SK-N-SH (cell line): ENCODE measurements around the gene GALE. TPM values are rescaled to one million over a fixed set of nuclear protein-coding genes. Genes with fewer than 3 reads are reported as not detected.

Experiments
- CTCF ChIA-PET: fragments of 300-600, 350-600 bp; formaldehyde crosslinking; extraction: SDS; loops from one replicate; lab custom pipeline; 2021; lab: Yijun Ruan, JAX
- POLR2A ChIA-PET: fragments of 350-600 bp; sonication (Branson Sonifier 250); formaldehyde crosslinking; extraction: SDS; loops from one replicate; lab custom pipeline; 2020; ENCODE audit warnings: antibody characterized with exemption, inconsistent platforms; lab: Yijun Ruan, JAX
- DNase-seq: peaks from one replicate; pipeline ENCODE4 v3.0.0; 2012
- H2AFZ ChIP-seq: fragments of 200-600 bp; sonication (generic); 2 replicates; pipeline ENCODE4 v1.8.1; 2016; ENCODE audit warnings: antibody characterized with exemption, mild to moderate bottlenecking, low read depth
- H3F3A ChIP-seq: fragments of 200-600 bp; sonication (generic); replicated peaks from 2 replicates; pipeline ENCODE3; 2016; ENCODE audit warnings: antibody characterized with exemption, mild to moderate bottlenecking; ENCODE audit not compliant: insufficient read depth
- H3K27ac ChIP-seq, 2 experiments: fragments of 200-500 bp in 1 of 2; fragments of 200-600 bp in 1 of 2; sonication (Bioruptor generic) in 1 of 2; sonication (generic), shearing (Covaris generic) in 1 of 2; 2 replicates each; pipeline versions ENCODE4 v1.5.1 to v1.6.1; 2014 to 2016; ENCODE audit warnings: low read depth in 2 of 2, inconsistent platforms in 1 of 2, low read length in 1 of 2, mild to moderate bottlenecking in 1 of 2, mixed read lengths in 1 of 2
- H3K27me3 ChIP-seq: fragments of 200-600 bp; sonication (generic), shearing (Covaris generic); 2 replicates; pipeline ENCODE4 v1.6.1; 2016; ENCODE audit warnings: mixed run types; ENCODE audit not compliant: insufficient read depth
- H3K36me3 ChIP-seq, 2 experiments: fragments of 200-500 bp in 1 of 2; fragments of 200-600 bp in 1 of 2; sonication (Bioruptor generic) in 1 of 2; sonication (generic) in 1 of 2; replicated peaks in 1 of 2; 2 replicates each; pipeline versions ENCODE3 to v1.5.1; 2014 to 2016; ENCODE audit warnings: low read length in 1 of 2, mild to moderate bottlenecking in 1 of 2; ENCODE audit not compliant: insufficient read depth in 2 of 2, control insufficient read depth in 1 of 2
- H3K4me1 ChIP-seq, 2 experiments: fragments of 200-500 bp in 1 of 2; fragments of 200-600 bp in 1 of 2; sonication (Bioruptor generic) in 1 of 2; sonication (generic), shearing (Covaris generic) in 1 of 2; 2 replicates each; pipeline versions ENCODE4 v1.5.1 to v1.6.1; 2014 to 2016; ENCODE audit warnings: low read depth in 1 of 2, low read length in 1 of 2, mixed run types in 1 of 2; ENCODE audit not compliant: insufficient read depth in 2 of 2, control insufficient read depth in 1 of 2
- H3K4me2 ChIP-seq: fragments of 200-600 bp; sonication (generic), shearing (Covaris generic); 2 replicates; pipeline ENCODE4 v1.6.1; 2017; ENCODE audit warnings: mixed run types
- H3K4me3 ChIP-seq, 2 experiments: fragments of 200-500 bp in 1 of 2; fragments of 200-600 bp in 1 of 2; sonication (Bioruptor generic) in 1 of 2; sonication (generic), shearing (Covaris generic) in 1 of 2; 2 replicates each; pipeline versions ENCODE4 v1.5.1 to v1.8.1; 2014 to 2016; ENCODE audit warnings: low read depth in 2 of 2, inconsistent platforms in 1 of 2, low read length in 1 of 2, mild to moderate bottlenecking in 1 of 2, mixed read lengths in 1 of 2, moderate library complexity in 1 of 2
- H3K79me2 ChIP-seq: fragments of 200-600 bp; sonication (generic); 2 replicates; pipeline ENCODE4 v1.8.1; 2017; ENCODE audit warnings: mild to moderate bottlenecking; ENCODE audit not compliant: insufficient read depth
- H3K9ac ChIP-seq: fragments of 200-600 bp; sonication (generic); 2 replicates; pipeline ENCODE4 v1.6.1; 2017; ENCODE audit warnings: mixed run types
- H3K9me2 ChIP-seq: fragments of 200-600 bp; sonication (generic); 2 replicates; pipeline ENCODE4 v1.6.1; 2017; ENCODE audit warnings: mixed run types
- H3K9me3 ChIP-seq: fragments of 200-600 bp; sonication (generic); 2 replicates; pipeline ENCODE4 v1.6.1; 2017; ENCODE audit warnings: mixed run types, mild to moderate bottlenecking, moderate library complexity
- H4K20me1 ChIP-seq: fragments of 200-600 bp; sonication (generic); 2 replicates; pipeline ENCODE4 v1.6.1; 2017; ENCODE audit warnings: mild to moderate bottlenecking, mixed run types; ENCODE audit not compliant: insufficient read depth
- CHD2 ChIP-seq: fragments of 150-350 bp; IDR thresholded peaks from 2 replicates; pipeline ENCODE4 v1.6.1; 2018; ENCODE audit warnings: low read length; ENCODE audit not compliant: partially characterized antibody
- EZH2phosphoT487 ChIP-seq: fragments of 200-600 bp; sonication (generic); IDR thresholded peaks from 2 replicates; pipeline ENCODE4 v1.6.1; 2017; ENCODE audit warnings: low read depth, mixed run types, mild to moderate bottlenecking, antibody characterized with exemption, moderate library complexity, borderline replicate concordance
- FOXJ3 ChIP-seq: sonication (generic); formaldehyde crosslinking; IDR thresholded peaks from 2 replicates; pipeline ENCODE4 v1.5.1; 2020; ENCODE audit warnings: mild to moderate bottlenecking, missing genetic modification reagents
- MXI1 ChIP-seq: IDR thresholded peaks from 2 replicates; pipeline ENCODE4 v1.6.1; 2012; ENCODE audit warnings: mild to moderate bottlenecking, low read depth, low read length, improper control_type of control experiment
- NFIC ChIP-seq: IDR thresholded peaks from 2 replicates; pipeline ENCODE4 v1.4.0; 2012; ENCODE audit warnings: borderline replicate concordance
- NRF1 ChIP-seq: IDR thresholded peaks from 2 replicates; pipeline ENCODE4 v1.6.1; 2012; ENCODE audit warnings: low read depth, mild to moderate bottlenecking, low read length
- RAD21 ChIP-seq: IDR thresholded peaks from 2 replicates; pipeline ENCODE4 v1.6.1; 2012; ENCODE audit warnings: mild to moderate bottlenecking, low read length
- SMC3 ChIP-seq: IDR thresholded peaks from 2 replicates; pipeline ENCODE4 v1.6.1; 2012; ENCODE audit warnings: low read depth, low read length, improper control_type of control experiment
- TAF1 ChIP-seq: IDR thresholded peaks from 2 replicates; pipeline ENCODE4 v1.6.1; 2012; ENCODE audit warnings: low read depth, mild to moderate bottlenecking, low read length, moderate library complexity, borderline replicate concordance
- TCF12 ChIP-seq: IDR thresholded peaks from 2 replicates; pipeline ENCODE4 v1.4.0; 2012
- TEAD4 ChIP-seq: IDR thresholded peaks from 2 replicates; pipeline ENCODE4 v1.4.0; 2012; ENCODE audit warnings: mild to moderate bottlenecking, borderline replicate concordance; ENCODE audit not compliant: insufficient read depth
- WGBS: methylation state at CpG from one replicate; pipeline ENCODE4 v1.1.6; 2017; ENCODE audit warnings: low lambda C conversion rate; 5-methylcytosine and 5-hydroxymethylcytosine counted together
- polyA plus RNA-seq, 3 experiments: library from polyadenylated mRNA; depleted of rRNA; stranded (reverse); fragments of >200 nt; gene quantifications; 2 replicates each; pipeline ENCODE4 v1.2.3, GENCODE V29; 2012
- TF ChIP-seq, protein P1 (sequence below): fragments of 200-600 bp; sonication (generic); IDR thresholded peaks from 2 replicates; pipeline ENCODE4 v1.6.1; 2017; ENCODE audit warnings: antibody characterized with exemption, mild to moderate bottlenecking, moderate library complexity

Gene GALE
- polyA plus RNA-seq, 1 of the 3 experiments (the other 2 are of a cell fraction), result 71.7 TPM

DNA sequence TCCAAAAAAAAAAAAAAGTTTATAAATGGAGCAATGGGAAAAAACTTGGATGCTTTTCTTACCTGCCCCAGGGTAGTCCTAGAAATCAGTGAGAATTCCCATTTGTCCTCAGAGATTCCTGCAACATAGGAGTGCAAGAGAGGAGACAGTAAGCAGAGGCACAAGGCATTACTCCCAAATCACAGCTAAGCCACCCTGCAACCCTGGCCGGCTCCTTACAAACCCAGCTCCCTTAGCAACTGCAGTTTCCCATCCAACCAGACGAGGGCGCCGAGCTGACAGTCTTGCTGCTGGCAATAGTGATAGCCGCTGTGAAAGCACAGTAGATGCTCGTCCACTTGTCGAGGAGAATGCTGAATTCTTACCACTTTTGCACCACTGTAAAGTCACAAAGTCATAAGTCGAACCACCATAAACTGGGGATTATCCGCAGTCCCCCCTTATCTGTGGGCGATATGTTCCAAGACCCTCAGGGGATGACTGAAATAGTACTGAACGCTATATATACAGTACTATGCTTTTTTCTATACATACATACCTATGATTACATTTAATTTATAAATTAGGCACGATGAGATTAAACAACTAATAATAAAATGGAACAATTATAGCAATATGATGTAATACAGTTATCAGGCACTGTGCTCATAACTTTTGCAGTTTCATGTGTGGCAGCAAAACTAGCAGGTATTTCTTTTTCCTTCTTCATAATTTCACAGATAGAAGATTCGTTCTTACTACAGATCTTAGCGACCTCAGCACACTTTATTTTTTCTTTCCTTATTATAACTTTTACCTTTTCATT is 28.3 kb downstream of the GALE start:
- peaks cover 0 to 4% of the 10 kb centered on the region in 2 experiments for H3K36me3 ChIP-seq
- no peaks in the 10 kb centered on the region for H3K27me3 ChIP-seq
- POLR2A ChIA-PET, result interaction anchor here (1.0 to 1.7 kb wide), 3 partner anchors 9 to 145 kb away, joined by 3 to 7 read pairs (median 7); no protein-coding TSS in a partner anchor
- 23% methylated on average over 13 of the region's 14 CpGs for WGBS
- peak overlapping the region in 1 of 2 experiments; percentile 38; a peak in 1 of 4 replicates for H3K4me3 ChIP-seq
- peaks cover 5 to 9% of the 10 kb centered on the region in 2 experiments; a peak in 2 of 4 replicates for H3K4me1 ChIP-seq
- no peak overlapping the region for H2AFZ ChIP-seq
- peaks cover 7% of the 10 kb centered on the region for H3F3A ChIP-seq
- H3K9me3 ChIP-seq, result no peaks in the 10 kb centered on the region
- H3K4me2 ChIP-seq, result no peak overlapping the region
- TF ChIP-seq CHD2 (peak; percentile 16), MXI1 (0 out of 2 replicates have a peak, but pooled peaks have one; percentile 13), TEAD4 (no peak), EZH2phosphoT487 (no peak), SMC3 (peak; percentile 85), RAD21 (peak; percentile 82)
- TF ChIP-seq, protein P1, sequence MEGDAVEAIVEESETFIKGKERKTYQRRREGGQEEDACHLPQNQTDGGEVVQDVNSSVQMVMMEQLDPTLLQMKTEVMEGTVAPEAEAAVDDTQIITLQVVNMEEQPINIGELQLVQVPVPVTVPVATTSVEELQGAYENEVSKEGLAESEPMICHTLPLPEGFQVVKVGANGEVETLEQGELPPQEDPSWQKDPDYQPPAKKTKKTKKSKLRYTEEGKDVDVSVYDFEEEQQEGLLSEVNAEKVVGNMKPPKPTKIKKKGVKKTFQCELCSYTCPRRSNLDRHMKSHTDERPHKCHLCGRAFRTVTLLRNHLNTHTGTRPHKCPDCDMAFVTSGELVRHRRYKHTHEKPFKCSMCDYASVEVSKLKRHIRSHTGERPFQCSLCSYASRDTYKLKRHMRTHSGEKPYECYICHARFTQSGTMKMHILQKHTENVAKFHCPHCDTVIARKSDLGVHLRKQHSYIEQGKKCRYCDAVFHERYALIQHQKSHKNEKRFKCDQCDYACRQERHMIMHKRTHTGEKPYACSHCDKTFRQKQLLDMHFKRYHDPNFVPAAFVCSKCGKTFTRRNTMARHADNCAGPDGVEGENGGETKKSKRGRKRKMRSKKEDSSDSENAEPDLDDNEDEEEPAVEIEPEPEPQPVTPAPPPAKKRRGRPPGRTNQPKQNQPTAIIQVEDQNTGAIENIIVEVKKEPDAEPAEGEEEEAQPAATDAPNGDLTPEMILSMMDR, result peak; percentile 88
- H3K27ac ChIP-seq, result no peak overlapping the region
- peaks cover 22% of the 10 kb centered on the region; the same call in 1 of the 2 replicates for H3K79me2 ChIP-seq
- H4K20me1 ChIP-seq, result no peaks in the 10 kb centered on the region
- H3K9me2 ChIP-seq, result no peaks in the 10 kb centered on the region
- CTCF ChIA-PET, result interaction anchor here (0.6 to 3.5 kb wide), 48 partner anchors 7 to 256 kb away, joined by 3 to 35 read pairs (median 4); partner anchors contain the start of genes CNR2, ELOA, FUCA1 and GALE
- no peak overlapping the region for H3K9ac ChIP-seq
- peak; percentile 75 for DNase-seq

DNA sequence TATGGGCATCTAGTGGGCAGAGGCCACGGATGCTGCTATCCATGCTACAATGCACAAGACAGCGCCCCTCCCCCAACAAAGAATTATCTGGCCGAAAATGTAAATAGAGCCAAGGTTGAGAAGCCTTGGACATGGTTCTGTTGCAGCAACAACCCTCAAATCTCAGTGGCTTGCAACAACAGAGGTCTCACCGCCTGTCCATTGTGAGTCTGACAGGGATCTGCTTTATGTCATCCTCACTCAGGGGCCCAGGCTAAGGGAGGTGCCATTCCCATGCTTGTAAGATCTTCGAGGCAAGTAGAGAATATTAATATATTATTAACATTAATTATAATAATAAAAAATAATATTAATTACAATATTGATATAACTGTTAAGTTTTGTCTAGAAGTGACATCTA is 31.8 kb downstream of the GALE start:
- Histone ChIP-seq H3K36me3 (peaks cover 8 to 11% of the 10 kb centered on the region in 2 experiments), H3K9me2 (no peaks in the 10 kb centered on the region), H3K79me2 (peaks cover 12% of the 10 kb centered on the region; the same call in 1 of the 2 replicates), H2AFZ (no peak overlapping the region), H4K20me1 (no peaks in the 10 kb centered on the region), H3K27me3 (no peaks in the 10 kb centered on the region), H3K4me2 (no peak overlapping the region), H3K4me1 (peaks cover 0 to 8% of the 10 kb centered on the region in 2 experiments; a peak in 1 of 4 replicates), H3F3A (peaks cover 12% of the 10 kb centered on the region), H3K27ac (no peak overlapping the region), H3K9me3 (no peaks in the 10 kb centered on the region), H3K9ac (no peak overlapping the region), H3K4me3 (no peak overlapping the region)
- WGBS, result 85% methylated on average over 5 of the region's 5 CpGs
- ChIA-PET POLR2A (no interaction called here), CTCF (interaction anchor here (1.0 to 2.6 kb wide), 3 partner anchors 33 to 148 kb away, joined by 3 to 13 read pairs (median 3); no protein-coding TSS in a partner anchor)
- TF ChIP-seq NRF1 (no peak), TCF12 (no peak), NFIC (no peak), CHD2 (no peak), SMC3 (no peak), FOXJ3 (no peak), TAF1 (no peak)
- no peak for DNase-seq
